ACC112 (cell line): ENCODE results near the gene ELL.

Experiments used
- H2AFZ ChIP-seq: fragments of 200-600 bp; sonication (generic); one replicate; pipeline ENCODE4 v1.6.0; 2017; ENCODE audit warnings: antibody characterized with exemption, low read length; ENCODE audit not compliant: unreplicated experiment
- H3K27ac ChIP-seq: fragments of 200-600 bp; sonication (generic); 2 replicates; pipeline ENCODE4 v1.5.1; 2014; ENCODE audit warnings: low read depth, mild to moderate bottlenecking, antibody characterized with exemption, low read length, moderate library complexity
- H3K27me3 ChIP-seq: fragments of 200-600 bp; sonication (generic); 2 replicates; pipeline ENCODE4 v1.6.1; 2014; ENCODE audit warnings: mild to moderate bottlenecking, antibody characterized with exemption, low read length, moderate library complexity, mixed read lengths; ENCODE audit not compliant: insufficient read depth
- H3K36me3 ChIP-seq: fragments of 200-600 bp; sonication (generic); 2 replicates; pipeline ENCODE4 v1.6.1; 2016; ENCODE audit warnings: mild to moderate bottlenecking, antibody characterized with exemption, low read length, moderate library complexity, mixed read lengths; ENCODE audit not compliant: insufficient read depth
- H3K4me1 ChIP-seq: fragments of 200-600 bp; sonication (generic); one replicate; pipeline ENCODE4 v1.6.1; 2016; ENCODE audit warnings: low read length, mixed read lengths; ENCODE audit not compliant: insufficient read depth, unreplicated experiment, control insufficient read depth
- H3K4me3 ChIP-seq: fragments of 200-600 bp; sonication (generic); 2 replicates; pipeline ENCODE4 v1.5.1; 2014; ENCODE audit warnings: mild to moderate bottlenecking, low read depth, low read length
- H3K79me2 ChIP-seq: fragments of 200-600 bp; sonication (generic); one replicate; pipeline ENCODE4 v1.6.0; 2016; ENCODE audit warnings: low read length; ENCODE audit not compliant: control insufficient read depth, unreplicated experiment, insufficient read depth

The ELL gene

DNA sequence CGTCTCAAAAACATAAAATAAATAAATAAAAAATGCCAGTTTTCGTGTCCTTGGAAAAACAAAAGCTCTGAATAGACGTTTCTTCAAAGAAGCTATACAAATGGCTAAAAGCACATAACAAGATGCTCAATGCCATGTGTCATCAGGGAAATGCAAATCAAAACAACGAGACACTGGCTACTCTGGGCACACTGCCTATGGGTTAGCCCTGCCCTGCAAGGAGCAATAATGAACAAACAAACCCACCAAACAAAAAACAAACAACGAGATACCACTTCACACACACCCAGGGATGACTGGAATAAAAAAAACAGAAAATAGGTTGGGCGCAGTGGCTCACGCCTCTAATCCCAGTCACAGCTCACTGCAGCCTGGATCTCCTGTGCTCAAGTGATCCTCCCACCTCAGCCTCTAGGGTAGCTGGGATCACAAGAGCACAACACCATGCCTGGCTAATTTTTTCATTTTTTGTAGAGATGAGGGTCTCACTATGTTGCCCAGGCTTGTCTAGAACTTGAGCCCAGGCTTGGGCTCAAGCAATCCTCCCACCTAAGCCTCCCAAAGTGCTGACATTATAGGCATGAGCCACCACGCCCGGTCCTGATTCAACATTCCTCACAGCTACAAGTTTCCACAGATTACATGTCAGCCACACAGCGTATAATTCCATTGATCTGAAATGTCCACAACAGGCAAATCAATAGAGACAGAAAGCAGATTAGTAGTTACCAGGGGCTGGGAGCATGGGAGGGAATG is 68.4 kb downstream of the ELL start:
- Histone ChIP-seq H3K4me3 (no peak overlapping the region), H2AFZ (no peak overlapping the region), H3K27me3 (no peaks in the 10 kb centered on the region), H3K36me3 (no peaks in the 10 kb centered on the region), H3K27ac (peak overlapping the region; percentile 66), H3K4me1 (peaks cover 21% of the 10 kb centered on the region), H3K79me2 (no peaks in the 10 kb centered on the region)

DNA sequence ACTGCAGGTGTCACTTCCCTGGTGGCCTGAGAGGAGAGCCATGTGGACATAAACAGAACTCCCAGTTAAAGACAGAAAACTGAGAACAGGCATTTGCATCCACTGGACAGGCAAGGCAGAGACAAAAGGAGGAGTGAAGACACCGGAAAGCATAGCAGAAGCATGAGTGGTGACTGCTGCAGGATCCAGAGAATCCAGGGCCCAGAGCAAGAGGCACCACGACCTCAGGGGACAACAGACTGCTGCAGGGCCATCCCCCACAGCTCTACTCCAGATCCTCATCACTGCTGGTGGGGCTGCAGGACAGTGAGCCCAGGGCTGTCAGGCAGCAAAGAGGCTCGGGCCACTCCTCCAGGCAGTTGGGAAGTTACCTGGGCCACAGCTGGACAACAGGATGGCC is 69.5 kb downstream of the ELL start:
- H3K36me3 ChIP-seq, result no peaks in the 10 kb centered on the region
- no peaks in the 10 kb centered on the region for H3K79me2 ChIP-seq
- no peak overlapping the region for H2AFZ ChIP-seq
- H3K4me1 ChIP-seq, result peaks cover 21% of the 10 kb centered on the region
- H3K27me3 ChIP-seq, result no peaks in the 10 kb centered on the region
- no peak overlapping the region for H3K27ac ChIP-seq
- H3K4me3 ChIP-seq, result no peak overlapping the region

DNA sequence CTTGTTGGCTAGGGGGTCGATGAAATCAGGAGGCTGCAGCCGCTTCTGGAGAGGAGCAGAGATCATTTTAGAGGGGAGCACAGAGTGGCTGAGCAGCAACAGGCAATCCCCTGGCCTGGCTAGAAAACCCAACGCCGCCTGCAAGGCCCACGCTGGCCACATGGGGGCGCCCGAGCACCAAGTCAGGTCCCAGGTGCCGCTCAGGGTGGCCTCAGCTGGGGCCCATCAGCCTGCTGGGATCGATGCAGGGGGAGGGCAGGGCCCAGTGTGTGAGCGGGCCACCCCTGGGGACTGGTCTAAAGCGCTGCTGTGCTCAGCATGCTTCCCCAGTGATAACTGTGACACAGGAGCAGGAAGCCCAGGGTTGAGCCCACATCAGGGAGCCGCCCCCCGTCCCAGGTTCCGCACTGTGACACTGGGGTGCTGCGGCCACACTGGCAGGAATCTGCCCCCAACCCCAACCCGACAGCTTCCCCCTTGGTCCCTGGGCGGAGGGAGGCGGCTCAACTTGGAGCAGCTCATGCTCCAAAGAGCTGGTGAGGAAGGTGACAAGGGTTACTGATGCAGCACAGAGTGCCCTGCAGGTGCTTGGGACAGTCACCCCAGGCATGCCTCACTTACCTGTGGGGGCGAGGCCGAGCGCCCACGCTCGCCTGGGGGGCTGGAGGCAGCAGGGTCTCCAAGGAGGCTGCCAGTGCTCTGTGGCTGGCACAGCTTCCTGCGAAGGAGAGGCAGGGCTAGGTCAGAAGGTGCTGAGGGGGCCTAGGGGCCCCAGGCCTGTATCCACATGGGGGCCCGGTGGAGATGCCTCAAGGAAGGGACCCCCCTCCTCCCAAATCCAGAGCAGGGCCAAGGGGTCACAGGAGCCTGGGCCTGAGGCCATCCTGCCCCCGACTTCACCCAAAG is 70.7 kb downstream of the ELL start:
- no peak overlapping the region for H3K27ac ChIP-seq
- H3K4me3 ChIP-seq, result no peak overlapping the region
- H3K79me2 ChIP-seq, result no peaks in the 10 kb centered on the region
- H3K27me3 ChIP-seq, result no peaks in the 10 kb centered on the region
- no peaks in the 10 kb centered on the region for H3K36me3 ChIP-seq
- H2AFZ ChIP-seq, result no peak overlapping the region
- peaks cover 21% of the 10 kb centered on the region for H3K4me1 ChIP-seq

DNA sequence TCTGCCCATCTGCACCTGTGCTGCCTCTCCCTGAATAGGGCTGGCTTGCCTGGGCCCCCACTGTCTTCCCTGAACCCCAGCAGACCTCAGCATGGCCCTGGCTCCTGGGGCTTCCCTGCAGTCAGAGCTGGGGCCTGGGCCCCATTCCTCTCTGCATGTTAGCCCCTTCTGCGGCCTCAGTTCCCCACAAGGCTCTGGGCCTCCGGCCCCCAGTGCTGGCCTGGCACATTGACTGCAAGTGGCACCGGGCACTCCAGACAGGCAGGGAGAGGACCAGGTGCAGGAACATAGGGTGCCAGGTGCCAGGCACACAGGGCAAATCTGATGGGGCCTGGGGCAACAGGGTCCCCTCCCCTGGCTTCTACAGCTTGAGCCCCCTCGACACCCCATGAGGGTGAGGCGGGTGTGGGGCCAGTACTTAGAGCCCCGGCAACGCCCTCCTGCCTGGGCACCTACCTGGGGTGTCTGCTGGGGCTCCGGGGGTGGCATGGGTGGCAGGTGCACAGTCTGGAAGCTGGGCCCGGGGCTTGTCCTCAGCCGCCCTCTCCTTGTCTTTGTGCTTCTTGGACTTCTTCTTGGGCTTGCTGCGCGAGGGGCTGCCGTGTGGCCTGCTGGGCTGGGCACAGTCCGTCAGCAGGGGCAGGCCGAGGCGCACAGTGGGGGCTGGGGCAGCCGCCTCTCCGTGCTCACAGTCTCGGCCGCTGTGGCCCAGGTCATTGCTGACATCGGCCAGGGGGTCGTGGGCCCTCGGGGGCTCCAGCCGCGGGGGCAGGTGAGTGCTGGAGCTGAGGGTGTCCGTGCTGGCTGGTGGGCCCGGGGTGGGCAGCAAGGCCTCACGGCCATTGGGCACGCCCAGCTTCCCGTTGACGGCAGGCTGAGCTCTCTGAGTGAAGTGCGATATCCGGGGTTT is 71.6 kb downstream of the ELL start:
- Histone ChIP-seq H3K4me3 (no peak overlapping the region), H3K27ac (no peak overlapping the region), H3K79me2 (no peaks in the 10 kb centered on the region), H3K4me1 (peaks cover 21% of the 10 kb centered on the region), H2AFZ (no peak overlapping the region), H3K36me3 (no peaks in the 10 kb centered on the region), H3K27me3 (no peaks in the 10 kb centered on the region)

DNA sequence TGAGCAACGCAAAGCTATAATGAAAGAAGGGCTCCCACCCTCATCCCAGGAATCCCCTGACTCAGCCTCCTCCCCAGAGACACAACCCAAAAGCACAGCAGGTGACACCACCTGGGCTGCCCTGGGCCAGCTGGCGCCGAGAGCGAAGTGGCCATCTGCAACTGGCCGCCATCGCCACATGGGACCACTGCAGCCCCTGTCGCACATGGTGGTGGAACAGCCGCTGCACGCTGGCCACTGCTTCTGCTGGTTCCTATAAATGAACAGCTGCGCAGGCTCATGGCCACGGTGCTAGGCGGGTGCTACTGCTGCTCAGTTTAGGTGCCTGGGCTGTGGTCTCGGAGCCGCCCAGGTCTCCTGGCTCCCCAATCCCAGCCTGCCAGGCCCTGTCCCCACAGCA is 72.3 kb downstream of the ELL start:
- Histone ChIP-seq H3K27me3 (no peaks in the 10 kb centered on the region), H2AFZ (no peak overlapping the region), H3K4me3 (no peak overlapping the region), H3K36me3 (no peaks in the 10 kb centered on the region), H3K27ac (no peak overlapping the region), H3K4me1 (peaks cover 21% of the 10 kb centered on the region), H3K79me2 (no peaks in the 10 kb centered on the region)

DNA sequence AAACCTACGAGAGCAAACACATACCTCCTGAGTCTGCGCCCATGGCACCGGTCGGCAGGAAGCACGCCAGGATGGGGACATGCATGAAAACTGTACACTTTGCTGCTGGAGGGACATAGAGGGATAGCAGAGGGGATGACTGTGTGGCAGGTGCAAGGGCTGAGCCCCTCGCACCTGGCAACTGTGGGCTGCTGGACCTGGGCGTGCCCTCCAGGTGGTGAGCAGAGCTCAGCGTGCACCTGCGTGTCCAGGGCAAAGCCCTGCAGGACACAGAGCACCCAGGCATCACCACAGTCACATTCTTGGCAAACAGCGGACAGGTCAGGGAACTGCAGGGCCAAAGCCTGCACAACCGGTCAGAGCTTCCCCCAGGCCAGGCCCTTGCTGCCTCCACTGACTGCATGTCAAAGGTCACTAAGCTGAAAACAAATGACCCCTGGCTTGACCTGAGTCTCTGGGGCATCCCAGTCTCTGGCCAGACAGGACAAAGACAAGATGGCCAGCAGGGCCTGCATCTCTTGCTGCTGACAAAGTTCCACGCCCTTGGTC is 75.0 kb downstream of the ELL start:
- Histone ChIP-seq H3K4me3 (no peak overlapping the region), H2AFZ (no peak overlapping the region), H3K36me3 (no peaks in the 10 kb centered on the region), H3K4me1 (peaks cover 4% of the 10 kb centered on the region), H3K27me3 (no peaks in the 10 kb centered on the region), H3K79me2 (no peaks in the 10 kb centered on the region), H3K27ac (no peak overlapping the region)

DNA sequence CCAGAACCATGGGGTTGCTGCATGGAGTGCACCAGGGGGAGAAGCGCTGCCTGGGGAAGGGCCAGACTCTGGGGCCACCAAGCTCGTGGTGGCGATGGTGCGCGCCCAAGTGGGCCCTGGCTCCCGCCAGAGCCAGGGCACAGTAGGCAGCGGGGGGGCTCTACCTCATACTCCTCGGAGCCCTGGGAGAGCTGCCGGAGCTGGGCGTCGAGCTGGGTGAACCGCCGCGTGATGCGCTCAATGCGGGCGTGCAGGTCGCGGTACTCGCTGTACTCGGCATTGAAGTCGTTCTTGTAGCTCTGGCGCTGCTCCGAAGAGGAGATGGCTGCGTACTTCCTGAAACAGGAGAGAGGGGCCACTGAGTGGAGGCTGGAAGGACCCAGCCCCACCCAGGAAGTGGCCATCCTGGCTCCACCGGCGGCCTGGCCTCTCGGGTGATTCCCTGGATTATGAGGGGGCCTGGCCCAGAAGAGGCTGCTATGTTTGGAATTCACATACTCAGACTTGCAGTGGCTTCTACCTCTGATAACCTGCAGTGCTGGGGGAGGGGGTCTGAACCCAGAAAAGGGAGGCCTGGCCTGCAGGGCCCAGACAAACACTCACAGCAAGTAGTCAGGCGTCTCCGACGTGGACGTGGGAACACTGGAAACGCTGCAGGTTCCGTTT is 75.6 kb downstream of the ELL start:
- Histone ChIP-seq H3K4me1 (peaks cover 3% of the 10 kb centered on the region), H3K36me3 (no peaks in the 10 kb centered on the region), H3K27ac (no peak overlapping the region), H2AFZ (no peak overlapping the region), H3K27me3 (no peaks in the 10 kb centered on the region), H3K79me2 (no peaks in the 10 kb centered on the region), H3K4me3 (no peak overlapping the region)

DNA sequence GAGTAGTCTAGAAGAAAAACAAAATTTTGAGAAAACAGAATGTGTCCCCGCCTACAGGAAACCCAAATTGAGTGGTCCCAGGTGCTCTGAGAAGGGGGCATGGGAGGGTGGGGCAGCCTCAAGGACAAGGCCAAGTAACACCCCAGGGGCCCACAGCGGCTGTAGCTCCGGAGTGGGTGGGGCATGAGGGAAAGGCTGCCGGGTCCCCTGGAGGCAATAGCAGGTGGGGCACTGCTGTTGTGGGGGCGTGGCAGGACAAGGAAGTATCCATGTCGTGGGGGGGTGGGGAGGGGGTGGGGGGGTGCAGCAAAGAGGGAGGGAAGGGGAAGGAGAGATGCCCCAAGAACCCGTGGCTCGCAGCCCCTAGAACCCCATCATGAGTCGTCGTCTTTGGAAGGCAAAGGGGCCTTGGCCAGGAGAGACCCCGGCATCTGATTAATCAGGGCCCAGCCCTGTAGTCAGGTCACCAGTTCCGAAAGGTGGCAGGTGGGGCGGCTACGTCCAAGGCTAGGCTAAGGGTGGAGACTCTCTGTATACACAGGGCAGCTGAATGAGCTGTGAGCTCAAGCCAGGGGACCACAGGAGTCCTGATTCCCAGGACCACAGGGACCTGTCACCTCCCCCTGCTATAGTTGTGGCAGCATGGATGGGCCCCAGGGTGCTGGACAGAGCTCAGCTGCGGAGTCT is 76.5 kb downstream of the ELL start:
- H3K79me2 ChIP-seq, result no peaks in the 10 kb centered on the region
- H3K4me3 ChIP-seq, result no peak overlapping the region
- no peaks in the 10 kb centered on the region for H3K4me1 ChIP-seq
- H3K27ac ChIP-seq, result no peak overlapping the region
- H3K36me3 ChIP-seq, result no peaks in the 10 kb centered on the region
- no peaks in the 10 kb centered on the region for H3K27me3 ChIP-seq
- no peak overlapping the region for H2AFZ ChIP-seq

DNA sequence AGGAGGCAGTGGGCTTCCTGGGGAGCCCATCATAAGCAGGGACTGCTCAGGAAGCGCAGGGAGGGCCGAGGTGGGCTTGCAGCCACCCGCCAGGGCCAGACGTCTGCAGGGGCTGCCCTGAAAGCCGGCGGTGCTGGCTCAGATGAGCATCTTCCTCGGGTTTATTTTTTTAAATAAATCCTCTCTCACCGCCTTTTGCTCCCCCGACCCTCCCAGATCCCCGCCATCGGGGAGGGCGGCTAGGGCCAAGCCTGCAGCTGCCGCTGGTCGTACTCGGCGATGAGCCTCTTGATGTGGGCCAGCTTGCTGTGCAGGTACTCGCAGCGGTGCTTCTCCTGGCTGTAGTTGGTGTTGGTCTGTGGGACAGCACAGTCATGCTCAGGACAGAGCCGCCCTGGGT is 77.4 kb downstream of the ELL start:
- no peaks in the 10 kb centered on the region for H3K79me2 ChIP-seq
- no peaks in the 10 kb centered on the region for H3K27me3 ChIP-seq
- peaks cover 1% of the 10 kb centered on the region for H3K4me1 ChIP-seq
- H3K36me3 ChIP-seq, result no peaks in the 10 kb centered on the region
- H3K4me3 ChIP-seq, result no peak overlapping the region
- no peak overlapping the region for H2AFZ ChIP-seq
- no peak overlapping the region for H3K27ac ChIP-seq
